Kidney (tissue), 14 donors: ENCODE measurements around the gene TBC1D10A. TPM values are rescaled to one million over a fixed set of nuclear protein-coding genes. Genes with fewer than 3 reads are reported as not detected.

ENCODE experiments used
- DNase-seq, 5 donors: peaks; one replicate each; pipeline ENCODE4 v3.0.0-alpha.2; 2013 to 2020
- FAIRE-seq: peaks from 2 replicates; lab custom pipeline; 2012; peaks lifted over from hg19 to GRCh38; lab: Jason Lieb, UNC
- H3K27ac ChIP-seq, 2 donors: one replicate each; pipeline ENCODE4 v1.7.0; 2013; ENCODE audit warnings: low read depth in 2 of 2, low read length in 2 of 2, inconsistent platforms in 1 of 2
- H3K27me3 ChIP-seq: one replicate; pipeline ENCODE4 v1.7.1; 2013; ENCODE audit warnings: low read length, inconsistent platforms; ENCODE audit not compliant: control insufficient read depth, insufficient read depth
- H3K36me3 ChIP-seq, 3 donors: one replicate each; pipeline versions ENCODE4 v1.7.0 to v1.7.1; 2013; ENCODE audit warnings: low read length in 3 of 3, control low read depth in 1 of 3, inconsistent platforms in 1 of 3; ENCODE audit not compliant: insufficient read depth in 3 of 3, control insufficient read depth in 2 of 3
- H3K4me1 ChIP-seq, 3 donors: one replicate each; pipeline versions ENCODE4 v1.7.0 to v1.7.1; 2013; ENCODE audit warnings: low read length in 3 of 3, inconsistent platforms in 1 of 3, low read depth in 1 of 3; ENCODE audit not compliant: control insufficient read depth in 2 of 3, insufficient read depth in 2 of 3
- H3K4me3 ChIP-seq, 3 donors: one replicate each; pipeline versions ENCODE4 v1.7.0 to v1.8.1; 2013; ENCODE audit warnings: low read length in 3 of 3, control low read depth in 1 of 3, inconsistent platforms in 1 of 3
- H3K9ac ChIP-seq, 3 donors: one replicate each; pipeline versions ENCODE4 v1.7.0 to v1.7.1; 2013; ENCODE audit warnings: low read length in 3 of 3, control low read depth in 1 of 3, inconsistent platforms in 1 of 3
- H3K9me3 ChIP-seq, 3 donors: one replicate each; pipeline versions ENCODE4 v1.7.0 to v1.7.1; 2013; ENCODE audit warnings: low read length in 3 of 3, control low read depth in 1 of 3, inconsistent platforms in 1 of 3; ENCODE audit not compliant: control insufficient read depth in 2 of 3, insufficient read depth in 1 of 3
- CTCF ChIP-seq: IDR thresholded peaks from 3 replicates; pipeline ENCODE4 v1.5.1; 2012; ENCODE audit warnings: mild to moderate bottlenecking, moderate library complexity, borderline replicate concordance; ENCODE audit not compliant: insufficient read depth; ENCODE audit errors: extremely low read depth
- intact Hi-C: fragments of 100-400 bp; cut with DNase I; formaldehyde crosslinking; loops from one replicate; pipeline ENCODE4 v1.11.1; 2022
- polyA plus RNA-seq: library from polyadenylated mRNA; stranded (reverse); fragments of 350-450 nt; fragmentation: Illumina TruSeq; extraction: RNeasy Lipid Tissue Mini Kit (QIAGEN cat#74804); gene quantifications from one replicate; pipeline ENCODE4 v1.2.3, GENCODE V29; 2014; ENCODE audit warnings: low read depth, low replicate concordance; ENCODE audit not compliant: insufficient read depth
- total RNA-seq: library from RNA; stranded (reverse); fragmentation: NEBNext Ultra II Directional; extraction: Animal tissue kit (Norgen Biotek cat#: 25700); gene quantifications from one replicate; pipeline ENCODE4 v1.2.1, GENCODE V29; 2021
- donor health status: control.
- donor health status: control.
- donor health status: control.
- donor health status: control.
- donor health status: control.
- donor health status: DM: yes; HTN: yes; CAD: no.
- donor health status: Normal renal cell carcinoma (clear cell type).

TBC1D10A gene
- total and polyA plus RNA-seq, 2 donors from 2014 or later: 31.0 to 34.5 TPM

GRCh38 chr22:30251711-30252110 is 75.0 kb downstream of the TBC1D10A start:
- TF ChIP-seq CTCF: no peak
- FAIRE-seq (no peak), DNase-seq (no peak)
- H3K27me3 ChIP-seq: no peaks in the 10 kb centered on the region
- intact Hi-C loops: no loop called here
- no peaks in the 10 kb centered on the region for H3K36me3 ChIP-seq
- no peak overlapping the region for H3K4me3 ChIP-seq
- H3K9me3 ChIP-seq: no peaks in the 10 kb centered on the region
- H3K27ac ChIP-seq: no peak overlapping the region
- H3K4me1 ChIP-seq: peaks cover 6 to 18% (median 12%) of the 10 kb centered on the region in 3 donors
- H3K9ac ChIP-seq: no peak overlapping the region

- intact Hi-C loops: no loop called here
- Histone ChIP-seq H3K27ac (peak overlapping the region in 1 of 2 donors; percentile 57), H3K4me1 (peaks cover 6 to 17% (median 12%) of the 10 kb centered on the region in 3 donors), H3K9ac (no peak overlapping the region), H3K4me3 (no peak overlapping the region), H3K9me3 (no peaks in the 10 kb centered on the region), H3K27me3 (no peaks in the 10 kb centered on the region), H3K36me3 (no peaks in the 10 kb centered on the region)
- FAIRE-seq (no peak), DNase-seq (peak; percentile 72 to 88 (median 76))
- TF ChIP-seq CTCF: no peak
Measured at GRCh38 chr22:30250661-30251267, 76.0 kb downstream of the TBC1D10A start.

GRCh38 chr22:30250039-30250565 is 76.6 kb downstream of the TBC1D10A start:
- FAIRE-seq (no peak), DNase-seq (no peak)
- Histone ChIP-seq H3K27me3 (no peaks in the 10 kb centered on the region), H3K4me3 (no peak overlapping the region), H3K36me3 (no peaks in the 10 kb centered on the region), H3K4me1 (peaks cover 6 to 19% (median 12%) of the 10 kb centered on the region in 3 donors), H3K27ac (peak overlapping the region in 1 of 2 donors; percentile 57), H3K9ac (no peak overlapping the region), H3K9me3 (no peaks in the 10 kb centered on the region)
- no peak for TF ChIP-seq CTCF
- intact Hi-C loops: no loop called here
